ENCODE results near the gene AEBP1. TPM values are rescaled to one million over a fixed set of nuclear protein-coding genes. Genes with fewer than 3 reads are reported as not detected.
"Not testable (repeated sequence)": the region's sequence is repeated elsewhere in the genome, so short reads cannot be mapped to it uniquely, and the experiment has no call there.

Gene AEBP1
- total and polyA plus RNA-seq, 5 experiments from 2014 or later = 2.4 to 38.5 (median 10.4) TPM

DNA sequence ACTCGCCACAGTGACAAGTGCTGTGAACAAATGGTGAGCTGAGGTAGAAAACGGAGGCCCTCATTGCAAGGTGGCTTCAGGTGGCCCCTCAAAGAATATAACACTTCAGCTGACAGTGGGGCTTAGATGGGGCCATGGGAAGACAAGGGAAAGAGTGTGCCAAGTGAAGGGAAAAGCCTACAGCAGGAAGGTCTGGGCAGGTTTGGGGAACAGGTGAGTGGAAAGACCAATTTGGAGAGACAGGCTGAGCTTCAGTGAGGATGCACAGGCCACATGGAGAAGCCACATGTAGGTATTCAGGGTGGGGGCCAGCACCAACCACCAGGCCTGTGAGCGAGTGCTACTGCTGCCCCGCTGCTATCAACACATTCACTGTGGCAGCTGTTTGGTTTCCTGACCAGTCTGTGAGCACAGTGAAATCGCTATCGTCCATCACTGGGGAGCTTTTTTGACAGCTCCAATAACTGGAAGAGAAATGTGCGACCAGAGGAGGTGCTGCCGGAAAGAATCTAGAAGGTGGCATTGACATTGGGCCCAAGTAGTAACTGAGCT lies 15.8 kb downstream of the AEBP1 start:
- peak overlapping the region in 1 of 10 donors; percentile 16 for H3K4me3 Mint-ChIP-seq
- DNase-seq (no peak), ATAC-seq (no peak)
- peaks cover 0 to 35% (median 2%) of the 10 kb centered on the region in 3 donors for H3K36me3 Mint-ChIP-seq
- H3K27ac Mint-ChIP-seq = peak overlapping the region in 5 of 10 donors; percentile 46 to 85 (median 74)
- no peaks in the 10 kb centered on the region for H3K9me3 Mint-ChIP-seq
- H3K27me3 Mint-ChIP-seq = no peaks in the 10 kb centered on the region
- POLR2A ChIA-PET = interaction anchor here (0.7 kb wide), 2 partner anchors 13 to 21 kb away, joined by 3 read pairs; no protein-coding TSS in a partner anchor
- H3K4me1 Mint-ChIP-seq = peaks cover 20 to 52% (median 36%) of the 10 kb centered on the region in 4 donors

DNA sequence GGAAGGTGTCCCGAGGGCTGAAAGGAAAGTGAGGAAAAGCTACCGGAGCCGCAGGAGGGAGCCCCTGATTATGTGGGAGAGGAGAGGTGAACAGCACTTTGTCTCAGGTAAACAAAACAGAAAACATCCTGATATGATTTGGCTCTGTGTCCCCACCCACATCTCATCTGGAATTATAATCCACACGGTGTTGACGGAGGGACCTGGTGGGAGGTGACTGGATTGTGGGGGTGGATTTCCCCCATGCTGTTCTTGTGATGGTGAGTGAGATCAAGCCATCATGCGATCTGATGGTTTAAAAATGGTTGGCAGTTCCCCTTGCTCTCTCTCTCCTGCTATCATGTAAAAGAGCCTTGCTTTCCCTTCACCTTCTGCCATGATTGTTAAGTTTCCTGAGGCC lies 16.2 kb downstream of the AEBP1 start:
- peaks cover 20 to 52% (median 39%) of the 10 kb centered on the region in 4 donors for H3K4me1 Mint-ChIP-seq
- H3K9me3 Mint-ChIP-seq = no peaks in the 10 kb centered on the region
- H3K27ac Mint-ChIP-seq = peak overlapping the region in 4 of 10 donors; percentile 39 to 85 (median 48)
- POLR2A ChIA-PET = interaction anchor here (0.7 kb wide), 2 partner anchors 22 to 312 kb away, joined by 3 read pairs; no protein-coding TSS in a partner anchor
- ATAC-seq (no peak), DNase-seq (no peak)
- H3K27me3 Mint-ChIP-seq = no peaks in the 10 kb centered on the region
- no peak overlapping the region for H3K4me3 Mint-ChIP-seq
- H3K36me3 Mint-ChIP-seq = peaks cover 0 to 35% (median 2%) of the 10 kb centered on the region in 3 donors

DNA sequence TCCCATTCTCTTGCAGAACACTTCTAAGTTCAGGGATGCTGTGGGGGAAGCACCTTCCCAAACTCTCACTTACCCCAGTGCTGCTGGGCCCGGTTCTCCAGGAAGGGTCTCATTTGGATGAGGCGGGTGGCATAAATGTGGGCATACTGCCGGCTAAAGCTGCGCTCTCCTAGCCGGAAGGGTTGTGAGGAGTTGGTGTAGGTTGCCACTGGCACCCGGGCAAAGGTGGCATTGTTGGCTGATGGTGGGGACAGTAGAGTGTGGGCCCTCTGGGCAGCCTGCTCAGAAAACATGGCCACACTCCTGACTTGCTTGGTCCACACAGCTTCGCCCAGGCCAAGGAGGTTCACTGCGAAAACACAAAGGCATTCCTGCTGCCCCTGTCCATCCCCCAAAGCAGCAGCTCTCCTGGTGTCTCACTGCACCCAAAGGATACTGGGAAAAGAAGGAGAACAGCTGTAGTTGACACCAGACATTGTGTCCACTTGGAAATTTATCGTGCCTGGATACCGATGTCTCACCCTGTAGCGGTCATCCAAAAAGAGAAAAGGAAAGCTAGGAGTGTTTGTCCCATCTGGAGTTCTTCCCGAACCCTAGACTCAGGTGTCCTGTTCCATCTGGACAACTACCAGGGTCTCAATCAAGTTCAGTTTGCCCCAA lies 17.7 kb downstream of the AEBP1 start:
- DNase-seq (no peak), ATAC-seq (no peak)
- Mint-ChIP-seq H3K4me1 (peaks cover 20 to 52% (median 39%) of the 10 kb centered on the region in 4 donors), H3K27me3 (no peaks in the 10 kb centered on the region), H3K36me3 (peaks cover 0 to 33% (median 2%) of the 10 kb centered on the region in 3 donors), H3K4me3 (peak overlapping the region in 6 of 10 donors; percentile 12 to 96 (median 89)), H3K27ac (peak overlapping the region in 4 of 10 donors; percentile 7 to 96 (median 92)), H3K9me3 (no peaks in the 10 kb centered on the region)
- POLR2A ChIA-PET = interaction anchor here (2.1 kb wide), 1 partner anchor 41 kb away, joined by 12 read pairs; no protein-coding TSS in a partner anchor

DNA sequence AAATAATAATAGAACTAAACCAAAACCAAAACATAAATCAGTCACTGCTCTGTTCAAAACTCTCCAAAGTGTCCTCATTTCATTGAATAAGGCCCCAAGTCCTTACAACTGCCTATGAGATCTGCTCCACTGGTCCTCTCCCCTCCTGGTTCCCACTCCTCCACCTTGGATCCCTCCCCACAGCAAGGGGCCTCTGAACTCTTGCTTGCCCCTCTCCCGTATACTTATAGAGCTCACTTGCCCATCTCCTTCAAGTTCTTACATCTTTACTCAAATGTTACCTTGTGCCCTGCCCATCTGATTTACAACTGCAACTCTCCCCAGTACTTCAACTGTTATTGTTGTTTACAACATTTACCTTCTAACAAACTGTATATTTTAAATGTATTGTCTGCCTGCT lies 18.4 kb downstream of the AEBP1 start:
- POLR2A ChIA-PET = interaction anchor here (0.9 to 2.1 kb wide), 5 partner anchors 18 to 78 kb away, joined by 3 to 12 read pairs (median 6); partner anchors contain the start of genes AEBP1 and DBNL
- H3K4me1 Mint-ChIP-seq = peaks cover 19 to 48% (median 37%) of the 10 kb centered on the region in 4 donors
- peaks cover 0 to 29% (median 2%) of the 10 kb centered on the region in 3 donors for H3K36me3 Mint-ChIP-seq
- peak overlapping the region; percentile 45 to 96 (median 88) for H3K27ac Mint-ChIP-seq
- H3K4me3 Mint-ChIP-seq = peak overlapping the region; percentile 80 to 97 (median 92)
- no peaks in the 10 kb centered on the region for H3K27me3 Mint-ChIP-seq
- H3K9me3 Mint-ChIP-seq = no peaks in the 10 kb centered on the region
- DNase-seq = no peak
- ATAC-seq = no peak

DNA sequence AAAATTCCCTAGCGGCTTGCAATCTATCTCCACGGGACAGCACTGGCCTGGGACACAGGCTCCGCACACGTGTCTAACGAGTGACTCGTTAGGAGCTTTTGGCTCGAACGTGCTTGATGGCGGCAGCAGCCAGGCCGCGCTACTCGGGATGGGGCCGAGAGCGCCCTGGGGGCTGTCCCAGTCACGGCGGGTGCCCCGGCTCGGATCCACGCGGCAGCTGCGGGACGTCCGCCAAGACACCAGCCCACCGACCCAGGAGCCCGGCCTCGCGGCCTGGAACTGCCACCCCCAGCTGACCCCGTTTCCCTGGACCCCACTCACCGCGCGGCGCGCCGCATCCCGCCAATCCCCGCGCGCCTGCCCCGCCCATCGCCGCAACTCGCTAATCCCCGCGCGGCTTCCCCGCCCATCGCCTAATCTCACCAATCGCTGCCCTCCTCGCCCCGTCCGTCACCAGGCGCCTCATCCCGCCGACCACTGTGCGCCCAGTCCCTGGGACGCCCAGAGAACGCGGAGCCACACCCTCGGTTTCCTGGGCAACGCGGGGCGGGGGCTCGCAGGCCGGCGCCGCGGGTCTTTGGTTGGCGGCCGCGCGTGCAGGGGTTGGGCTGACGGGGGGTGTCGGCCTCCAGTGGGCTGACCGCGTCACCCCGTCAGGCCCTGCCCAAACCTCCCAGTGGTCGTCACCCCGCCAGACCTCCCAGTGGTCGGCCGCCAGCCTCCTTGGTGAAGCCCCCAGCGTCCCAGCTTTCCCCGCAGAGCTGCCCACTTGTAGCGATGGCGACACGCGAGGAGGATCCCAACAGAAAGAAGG lies 19.3 kb downstream of the AEBP1 start, which contains the start of gene POLD2:
Gene POLD2, minus strand, starts transcription at position 359 of the 814 bp plus-strand sequence. CDS start 1,495 bp downstream, outside the sequence.
- Mint-ChIP-seq H3K27me3 (no peaks in the 10 kb centered on the region), H3K9me3 (no peaks in the 10 kb centered on the region), H3K4me1 (peaks cover 14 to 41% (median 36%) of the 10 kb centered on the region in 4 donors), H3K4me3 (peak within 1 kb of the TSS; percentile 80 to 97 (median 92)), H3K36me3 (peaks cover 0 to 22% (median 2%) of the 10 kb centered on the region in 3 donors), H3K27ac (peak within 1 kb of the TSS; percentile 79 to 97 (median 92))
- POLR2A ChIA-PET = interaction anchor here (0.7 to 2.1 kb wide), 8 partner anchors 18 to 79 kb away, joined by 3 to 12 read pairs (median 4); partner anchors contain the start of genes AEBP1, DBNL, PGAM2 and YKT6
- ATAC-seq (peak; percentile 97 to 98), DNase-seq (peak; percentile 93 to 98 (median 96))

DNA sequence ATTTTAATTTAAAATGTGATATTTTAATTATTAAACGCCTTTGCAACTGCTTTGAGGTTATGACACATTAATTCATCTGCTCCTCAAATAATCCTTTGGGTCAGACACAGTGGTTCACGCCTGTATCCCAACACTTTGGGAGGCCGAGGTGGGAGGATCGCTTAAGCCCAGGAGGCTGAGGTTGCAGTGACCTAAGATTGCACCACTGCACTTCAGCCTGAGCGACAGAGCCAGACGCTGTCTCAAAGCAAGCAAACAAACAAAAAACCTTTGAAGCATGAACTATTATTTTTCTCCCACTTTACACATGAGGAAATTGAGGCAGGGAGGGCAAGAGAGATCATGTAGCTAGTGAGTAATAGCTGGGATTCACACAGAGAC lies 20.7 kb downstream of the AEBP1 start:
- Mint-ChIP-seq H3K9me3 (no peaks in the 10 kb centered on the region), H3K27ac (peak overlapping the region in 5 of 10 donors; percentile 33 to 75 (median 63)), H3K27me3 (no peaks in the 10 kb centered on the region), H3K36me3 (peaks cover 0 to 12% (median 0%) of the 10 kb centered on the region in 3 donors), H3K4me1 (peaks cover 11 to 34% (median 32%) of the 10 kb centered on the region in 4 donors), H3K4me3 (peak overlapping the region in 9 of 10 donors; percentile 7 to 80 (median 58))
- DNase-seq (no peak), ATAC-seq (no peak)
- POLR2A ChIA-PET = no interaction called here

DNA sequence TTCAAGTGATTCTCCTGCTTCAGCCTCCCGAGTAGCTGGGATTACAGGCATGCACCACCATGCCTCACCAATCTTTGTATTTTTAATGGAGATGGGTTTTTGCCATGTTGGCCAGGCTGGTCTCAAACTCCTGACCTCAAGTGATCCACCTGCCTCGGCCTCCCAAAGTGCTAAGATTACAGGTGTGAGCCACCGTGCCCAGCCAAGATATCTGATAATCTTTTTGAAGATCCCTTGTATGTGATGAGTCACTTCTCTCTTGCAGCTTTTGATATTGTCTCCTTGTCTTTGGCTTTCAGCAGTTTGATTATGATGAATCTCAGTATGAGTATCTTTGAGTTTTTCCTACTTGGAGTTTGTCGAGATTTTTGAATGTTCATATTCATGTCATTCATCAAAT lies 22.4 kb downstream of the AEBP1 start:
- peaks cover 7 to 25% (median 20%) of the 10 kb centered on the region in 4 donors for H3K4me1 Mint-ChIP-seq
- POLR2A ChIA-PET = interaction anchor here (1.3 kb wide), 1 partner anchor 48 kb away, joined by 3 read pairs; no protein-coding TSS in a partner anchor
- H3K4me3 Mint-ChIP-seq, DNase-seq, ATAC-seq, H3K9me3 Mint-ChIP-seq, H3K36me3 Mint-ChIP-seq, H3K27me3 Mint-ChIP-seq: not testable (repeated sequence)
- peak overlapping the region in 3 of 10 donors; percentile 8 to 15 (median 10) for H3K27ac Mint-ChIP-seq

DNA sequence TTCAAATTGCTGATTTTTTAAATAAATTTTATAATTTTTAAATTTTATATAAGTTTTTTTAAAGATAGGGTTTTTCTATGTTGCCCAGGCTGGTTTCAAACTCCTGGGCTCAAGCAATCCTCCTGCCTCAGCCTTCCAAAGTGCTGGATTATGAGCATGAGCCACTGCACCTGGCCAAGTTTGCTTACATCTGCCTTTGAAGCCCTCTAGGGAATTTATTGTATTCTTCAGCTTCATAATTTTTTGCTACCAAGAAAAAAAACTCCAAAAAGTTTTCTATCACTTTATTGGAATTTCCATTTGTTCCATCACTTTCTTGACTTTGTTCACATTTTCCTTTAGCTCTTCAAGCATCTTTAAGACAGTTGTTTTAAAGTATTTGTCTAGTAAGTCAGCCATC lies 23.0 kb downstream of the AEBP1 start:
- Mint-ChIP-seq H3K27me3 (no peaks in the 10 kb centered on the region), H3K27ac (no peak overlapping the region), H3K4me3 (no peak overlapping the region), H3K36me3 (no peaks in the 10 kb centered on the region), H3K4me1 (peaks cover 7 to 23% (median 15%) of the 10 kb centered on the region in 4 donors), H3K9me3 (no peaks in the 10 kb centered on the region)
- POLR2A ChIA-PET = interaction anchor here (1.3 kb wide), 1 partner anchor 49 kb away, joined by 3 read pairs; no protein-coding TSS in a partner anchor
- ATAC-seq (no peak), DNase-seq (no peak)

DNA sequence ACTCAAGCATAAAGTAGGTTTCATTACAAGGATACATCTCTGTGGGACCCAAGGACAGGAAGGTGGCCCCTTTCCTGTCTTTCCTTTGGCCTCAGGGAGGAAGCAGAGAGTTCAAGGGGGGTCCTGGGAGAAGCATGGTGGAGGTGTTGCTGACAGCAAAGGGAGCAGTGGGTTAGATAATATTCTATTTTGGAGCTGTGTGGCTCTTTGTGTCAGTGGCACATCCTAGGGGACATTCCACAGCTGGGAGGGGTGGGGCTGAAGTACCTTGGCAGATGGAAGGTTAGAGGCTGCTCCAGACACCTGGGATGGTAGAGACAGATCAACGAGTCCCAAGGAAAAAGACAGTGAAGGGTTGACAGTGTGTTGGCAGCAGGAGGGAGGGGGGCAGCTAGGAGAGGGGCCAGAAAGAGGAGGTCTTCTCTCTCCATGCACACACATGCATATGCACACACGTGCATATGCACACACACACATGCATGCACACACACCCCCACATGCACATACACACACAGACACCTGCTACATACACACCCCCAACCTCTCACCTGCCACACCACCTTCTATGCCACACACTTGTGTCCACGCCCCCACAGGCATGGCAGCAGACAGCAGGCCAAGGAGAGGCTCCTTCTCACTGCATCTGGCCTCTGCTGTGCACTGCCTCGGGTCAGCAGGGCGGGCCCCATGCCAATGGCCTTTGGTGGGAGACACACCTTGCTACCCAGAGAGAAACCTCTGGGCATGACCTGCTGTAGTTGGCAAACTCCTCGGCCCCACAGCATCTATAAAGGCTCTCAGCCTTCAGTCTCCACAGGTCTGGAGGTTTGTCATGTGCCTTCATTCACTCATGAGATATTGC lies 24.8 kb downstream of the AEBP1 start:
- no peak overlapping the region for H3K27ac Mint-ChIP-seq
- DNase-seq = no peak
- POLR2A ChIA-PET = no interaction called here
- no peaks in the 10 kb centered on the region for H3K9me3 Mint-ChIP-seq
- ATAC-seq = no peak
- no peaks in the 10 kb centered on the region for H3K27me3 Mint-ChIP-seq
- peaks cover 3 to 8% (median 4%) of the 10 kb centered on the region in 4 donors for H3K4me1 Mint-ChIP-seq
- H3K36me3 Mint-ChIP-seq = no peaks in the 10 kb centered on the region
- H3K4me3 Mint-ChIP-seq = no peak overlapping the region

DNA sequence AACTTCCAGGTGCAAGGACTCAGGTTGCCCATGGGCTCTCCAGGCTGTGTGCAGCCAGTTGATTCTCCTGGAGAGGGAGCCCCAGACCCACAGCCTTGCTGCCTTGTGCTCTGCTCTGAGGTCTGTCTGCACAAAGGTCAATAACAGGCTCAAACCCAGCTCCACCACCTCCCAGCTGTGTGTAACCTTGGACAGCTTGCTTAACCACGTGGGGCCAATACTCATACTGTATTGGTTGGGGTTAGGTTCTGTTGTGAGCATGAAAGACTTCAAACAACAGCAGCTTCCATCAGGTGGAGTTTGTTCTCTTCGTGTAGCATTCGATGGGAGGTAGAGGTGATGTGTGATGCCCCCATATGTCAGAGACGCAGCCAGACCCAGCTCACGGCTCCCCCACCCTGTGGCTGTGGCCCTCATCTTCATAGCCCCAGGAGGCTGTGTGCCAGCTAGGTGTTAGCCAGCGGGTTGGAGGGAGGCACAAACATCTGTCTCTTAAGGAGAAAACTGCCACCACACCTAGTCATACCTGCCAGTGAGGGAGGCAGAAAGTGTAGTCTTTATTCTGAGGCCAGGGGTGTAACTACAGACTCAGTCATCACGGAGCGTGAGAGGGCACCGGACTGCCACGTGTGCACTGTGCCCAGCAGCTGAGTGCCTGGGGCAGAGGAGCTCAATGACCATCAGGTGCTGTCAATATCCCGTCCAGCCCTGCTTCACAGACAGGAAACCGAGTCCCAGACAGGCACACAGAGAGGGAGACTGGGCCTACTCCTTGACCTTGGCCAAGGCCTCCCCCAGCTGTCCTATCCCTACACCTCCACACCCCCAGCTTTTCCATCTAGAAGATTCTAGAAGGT lies 27.3 kb downstream of the AEBP1 start:
- POLR2A ChIA-PET = interaction anchor here (1.1 kb wide), 1 partner anchor 22 kb away, joined by 4 read pairs; no protein-coding TSS in a partner anchor

DNA sequence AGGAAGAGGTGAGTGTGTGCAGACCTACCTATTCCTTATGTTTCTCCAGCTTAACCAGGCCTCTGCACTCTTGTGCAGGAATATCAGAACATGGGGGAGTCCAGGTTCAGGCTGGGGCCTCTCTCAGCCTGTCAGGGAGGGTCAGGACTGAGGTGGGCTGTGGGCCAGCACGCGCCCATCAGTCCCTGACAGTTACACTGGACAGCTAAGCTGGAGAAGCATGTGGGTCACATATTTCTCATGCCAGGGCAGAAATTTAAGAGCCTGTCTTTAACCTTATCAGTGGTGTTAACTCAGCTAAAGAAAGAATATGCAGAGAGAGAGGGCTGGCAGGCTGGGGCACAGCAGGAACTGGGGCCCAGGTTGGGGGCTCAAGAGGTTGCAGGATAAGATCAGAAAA lies 27.9 kb downstream of the AEBP1 start:
- H3K9me3 Mint-ChIP-seq = no peaks in the 10 kb centered on the region
- no peak for ATAC-seq
- POLR2A ChIA-PET = no interaction called here
- no peak for DNase-seq
- H3K4me1 Mint-ChIP-seq = peaks cover 0 to 2% (median 0%) of the 10 kb centered on the region in 4 donors
- no peaks in the 10 kb centered on the region for H3K27me3 Mint-ChIP-seq
- H3K36me3 Mint-ChIP-seq = no peaks in the 10 kb centered on the region
- H3K4me3 Mint-ChIP-seq = no peak overlapping the region
- no peak overlapping the region for H3K27ac Mint-ChIP-seq

More for the DNA sequence above, 27.3 kb downstream of the AEBP1 start:
- H3K27me3 Mint-ChIP-seq = no peaks in the 10 kb centered on the region
- H3K9me3 Mint-ChIP-seq = no peaks in the 10 kb centered on the region
- no peaks in the 10 kb centered on the region for H3K36me3 Mint-ChIP-seq
- no peak for DNase-seq
- H3K4me1 Mint-ChIP-seq = peaks cover 0 to 2% (median 0%) of the 10 kb centered on the region in 4 donors
- H3K27ac Mint-ChIP-seq = no peak overlapping the region
- ATAC-seq = no peak
- no peak overlapping the region for H3K4me3 Mint-ChIP-seq

All from naive thymus-derived CD8-positive, alpha-beta T cell (primary cell).